Gastrocnemius medialis (tissue), 4 donors: ENCODE results near the gene MEIS2. TPM values are rescaled to one million over a fixed set of nuclear protein-coding genes. Genes with fewer than 3 reads are reported as not detected.

Experiments used
- ATAC-seq, 2 donors: fragments of 150-250 bp; one replicate each; pipeline ENCODE4 v1.9.1; 2016
- DNase-seq, 2 donors: peaks; one replicate each; pipeline ENCODE4 v3.0.0-alpha.2; 2019
- H3K27ac ChIP-seq, 4 donors: fragments of 200-600 bp; sonication (generic); 1 replicate in 1 of 4; 2 replicates in 3 of 4; pipeline ENCODE4 v1.5.1; 2016 to 2018; ENCODE audit warnings: mild to moderate bottlenecking in 2 of 4, moderate library complexity in 1 of 4
- H3K27me3 ChIP-seq, 3 donors: fragments of 200-600 bp; sonication (generic) in 2 of 3; 1 replicate in 1 of 3; 2 replicates in 2 of 3; pipeline versions ENCODE4 v1.5.1 to v1.6.0; 2016 to 2019; ENCODE audit warnings: mild to moderate bottlenecking in 1 of 3, moderate library complexity in 1 of 3
- H3K36me3 ChIP-seq, 2 donors: fragments of 200-600 bp; sonication (generic) in 1 of 2; one replicate each; pipeline ENCODE4 v1.5.1; 2017 to 2018
- H3K4me1 ChIP-seq, 2 donors: fragments of 200-600 bp; sonication (generic) in 1 of 2; one replicate each; pipeline ENCODE4 v1.5.1; 2016 to 2017; ENCODE audit warnings: mild to moderate bottlenecking in 2 of 2
- H3K4me3 ChIP-seq, 4 donors: fragments of 200-600 bp; sonication (generic) in 3 of 4; 1 replicate in 1 of 4; 2 replicates in 3 of 4; pipeline ENCODE4 v1.5.1; 2016 to 2019; ENCODE audit warnings: mild to moderate bottlenecking in 2 of 4
- H3K9me3 ChIP-seq, 3 donors: fragments of 200-600 bp; sonication (generic) in 2 of 3; 1 replicate in 1 of 3; 2 replicates in 2 of 3; pipeline ENCODE4 v1.5.1; 2016 to 2019
- POLR2A ChIP-seq, 2 donors: fragments of 450-650 bp; IDR thresholded peaks; one replicate each; pipeline ENCODE4 v1.6.1; 2017; ENCODE audit warnings: antibody characterized with exemption in 2 of 2, mild to moderate bottlenecking in 2 of 2, moderate library complexity in 2 of 2
- in situ Hi-C, 4 donors: fragments of 200-750 bp; cut with MboI; loops; one replicate each; pipeline versions ENCODE4 v1.15.0 to v1.8.0; 2017; ENCODE audit warnings: low sequenced_read_pairs in 4 of 4
- intact Hi-C: fragments of 100-400 bp; cut with DNase I; formaldehyde crosslinking; loops from one replicate; pipeline ENCODE4 v1.15.1; 2023; ENCODE audit warnings: low total_unique reads
- total RNA-seq, 4 donors: library from RNA; depleted of rRNA; stranded (reverse); fragments of >200 nt; gene quantifications; one replicate each; pipeline versions ENCODE4 v1.1.0 to v1.2.3, GENCODE V29; 2016
- TF ChIP-seq, protein P1 (sequence below), 5 experiments: fragments of 450-650 bp in 3 of 5; fragments of 200-600 bp in 2 of 5; sonication (generic) in 2 of 5; IDR thresholded peaks in 4 of 5; conservative IDR thresholded peaks in 1 of 5; 1 replicate in 4 of 5; 2 replicates in 1 of 5; pipeline ENCODE4 v1.5.1; 2016 to 2019; ENCODE audit warnings: antibody characterized with exemption in 5 of 5, mild to moderate bottlenecking in 3 of 5, moderate library complexity in 3 of 5

MEIS2 gene
- total RNA-seq, 4 donors from 2014 or later: 0.31 to 1.8 (median 0.40) TPM; not detected in 1

DNA sequence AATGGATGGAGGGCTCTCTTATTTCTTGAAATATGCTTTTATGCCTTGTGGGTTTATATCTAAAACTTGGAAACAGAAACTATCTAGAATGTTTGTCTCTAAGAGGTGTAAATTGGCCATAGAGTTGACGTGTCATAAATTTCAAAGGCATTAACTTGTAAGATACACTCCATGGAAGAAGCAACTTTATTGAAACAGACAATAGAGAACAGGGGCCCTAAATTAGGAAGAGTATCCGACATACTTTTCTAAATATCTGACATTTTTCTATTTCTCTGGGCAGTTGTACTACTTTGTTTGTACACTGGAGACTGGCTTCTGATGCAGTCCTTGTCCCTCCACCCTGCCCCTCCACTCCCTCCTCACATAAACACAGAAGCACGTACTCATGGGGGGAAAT lies 50.0 kb downstream of the MEIS2 start:
- intact Hi-C loops (no loop called here), in situ Hi-C loops (no loop called here)
- Histone ChIP-seq H3K27me3 (peaks cover 0 to 3% (median 0%) of the 10 kb centered on the region in 3 donors), H3K36me3 (no peaks in the 10 kb centered on the region), H3K4me3 (no peak overlapping the region), H3K4me1 (no peaks in the 10 kb centered on the region), H3K27ac (no peak overlapping the region), H3K9me3 (no peaks in the 10 kb centered on the region)
- TF ChIP-seq, protein P1, sequence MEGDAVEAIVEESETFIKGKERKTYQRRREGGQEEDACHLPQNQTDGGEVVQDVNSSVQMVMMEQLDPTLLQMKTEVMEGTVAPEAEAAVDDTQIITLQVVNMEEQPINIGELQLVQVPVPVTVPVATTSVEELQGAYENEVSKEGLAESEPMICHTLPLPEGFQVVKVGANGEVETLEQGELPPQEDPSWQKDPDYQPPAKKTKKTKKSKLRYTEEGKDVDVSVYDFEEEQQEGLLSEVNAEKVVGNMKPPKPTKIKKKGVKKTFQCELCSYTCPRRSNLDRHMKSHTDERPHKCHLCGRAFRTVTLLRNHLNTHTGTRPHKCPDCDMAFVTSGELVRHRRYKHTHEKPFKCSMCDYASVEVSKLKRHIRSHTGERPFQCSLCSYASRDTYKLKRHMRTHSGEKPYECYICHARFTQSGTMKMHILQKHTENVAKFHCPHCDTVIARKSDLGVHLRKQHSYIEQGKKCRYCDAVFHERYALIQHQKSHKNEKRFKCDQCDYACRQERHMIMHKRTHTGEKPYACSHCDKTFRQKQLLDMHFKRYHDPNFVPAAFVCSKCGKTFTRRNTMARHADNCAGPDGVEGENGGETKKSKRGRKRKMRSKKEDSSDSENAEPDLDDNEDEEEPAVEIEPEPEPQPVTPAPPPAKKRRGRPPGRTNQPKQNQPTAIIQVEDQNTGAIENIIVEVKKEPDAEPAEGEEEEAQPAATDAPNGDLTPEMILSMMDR (IDR thresholded peaks at IDR 0.05 in 4 of 5, conservative IDR thresholded peaks at IDR 0.05 in 1 of 5): no peak
- DNase-seq (no peak), ATAC-seq (no peak)

DNA sequence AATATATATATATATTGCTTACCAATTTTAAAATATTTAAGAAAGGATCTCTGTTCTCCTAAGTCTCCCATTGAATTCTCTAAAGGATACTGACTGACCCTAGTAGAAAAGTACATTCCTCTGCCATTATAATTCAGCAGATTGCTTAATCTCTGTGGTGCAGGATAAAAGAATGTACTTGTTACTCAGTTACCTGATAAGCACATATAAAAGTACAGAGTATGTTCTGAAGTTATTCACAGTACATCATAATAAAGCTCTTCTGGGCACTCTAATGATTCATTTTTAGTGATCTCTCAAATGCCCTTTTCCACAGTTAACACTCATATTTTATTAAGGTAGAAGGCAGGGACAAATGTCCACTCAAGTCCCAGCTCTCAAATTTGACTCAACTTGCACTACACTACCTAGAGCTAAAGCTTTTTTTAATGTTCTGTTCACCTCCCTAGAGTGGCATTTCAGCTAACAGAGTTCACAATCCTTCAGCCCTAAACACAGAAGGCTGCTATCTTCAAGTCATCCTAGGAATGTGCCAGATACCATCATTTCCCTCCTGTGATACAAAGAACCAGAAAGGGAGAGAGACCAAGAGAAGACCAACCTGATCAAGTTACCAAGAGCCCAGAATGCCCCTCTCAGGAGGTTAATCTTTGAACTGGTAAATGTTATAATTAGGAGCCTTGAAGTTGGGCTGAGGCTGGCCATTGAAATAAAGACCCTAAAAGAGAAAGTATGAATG lies 53.3 kb downstream of the MEIS2 start:
- H3K27me3 ChIP-seq: no peaks in the 10 kb centered on the region
- intact Hi-C loops: no loop called here
- H3K27ac ChIP-seq: no peak overlapping the region

DNA sequence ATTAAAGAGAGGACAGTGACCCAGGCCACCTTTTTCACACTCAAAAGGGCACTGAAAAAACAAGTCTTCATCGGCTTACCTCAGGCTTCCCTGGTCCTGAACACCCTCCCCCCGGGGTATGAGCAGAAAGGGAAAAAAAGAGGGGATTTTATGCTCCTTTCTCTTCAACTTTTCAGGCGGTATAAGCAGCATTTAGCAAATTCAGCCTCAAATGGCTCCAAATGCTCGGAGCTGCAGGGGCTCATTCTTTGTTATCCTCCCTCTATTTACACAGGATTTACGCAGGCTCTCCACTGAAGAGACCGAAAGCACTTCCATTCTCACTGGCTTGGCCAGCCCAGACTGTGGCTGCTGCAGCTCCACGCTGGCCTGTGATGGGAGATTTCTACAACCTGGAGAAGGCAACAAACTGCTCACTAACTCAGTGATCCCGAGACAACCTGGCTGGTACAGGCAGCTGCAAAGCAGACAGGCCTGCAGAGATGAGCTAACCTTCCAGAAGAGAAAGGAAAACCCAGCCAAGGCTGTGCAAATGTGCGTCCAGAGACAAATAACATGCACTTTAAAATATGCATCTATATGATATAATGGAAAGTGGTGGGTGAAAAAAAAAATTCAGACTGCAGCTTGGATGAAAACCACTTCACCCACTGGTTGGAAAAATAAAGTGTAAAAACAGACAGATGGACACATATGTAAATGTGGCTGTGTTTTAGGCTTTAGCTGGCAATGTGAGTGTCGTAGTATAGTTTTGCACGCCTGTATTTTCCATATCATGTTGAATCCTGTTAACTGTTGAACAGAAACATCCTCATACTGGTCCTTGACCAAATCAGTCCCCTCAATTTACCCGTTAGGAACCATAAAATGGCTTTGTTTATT lies 54.2 kb downstream of the MEIS2 start:
- in situ Hi-C loops (no loop called here), intact Hi-C loops (no loop called here)
- H3K27me3 ChIP-seq: no peaks in the 10 kb centered on the region
- no peak for TF ChIP-seq POLR2A (IDR thresholded peaks at IDR 0.05)
- TF ChIP-seq, protein P1 (IDR thresholded peaks at IDR 0.05 in 4 of 5, conservative IDR thresholded peaks at IDR 0.05 in 1 of 5): no peak
- no peaks in the 10 kb centered on the region for H3K36me3 ChIP-seq
- H3K4me1 ChIP-seq: no peaks in the 10 kb centered on the region
- DNase-seq: no peak
- no peaks in the 10 kb centered on the region for H3K9me3 ChIP-seq
- no peak overlapping the region for H3K4me3 ChIP-seq
- H3K27ac ChIP-seq: no peak overlapping the region
- no peak for ATAC-seq

More for the DNA sequence above, 53.3 kb downstream of the MEIS2 start:
- Histone ChIP-seq H3K36me3 (no peaks in the 10 kb centered on the region), H3K4me3 (no peak overlapping the region), H3K4me1 (no peaks in the 10 kb centered on the region), H3K9me3 (no peaks in the 10 kb centered on the region)
- DNase-seq: no peak
- in situ Hi-C loops: no loop called here
- no peak for TF ChIP-seq POLR2A (IDR thresholded peaks at IDR 0.05)
- TF ChIP-seq, protein P1 (IDR thresholded peaks at IDR 0.05 in 4 of 5, conservative IDR thresholded peaks at IDR 0.05 in 1 of 5): no peak
- ATAC-seq: no peak

DNA sequence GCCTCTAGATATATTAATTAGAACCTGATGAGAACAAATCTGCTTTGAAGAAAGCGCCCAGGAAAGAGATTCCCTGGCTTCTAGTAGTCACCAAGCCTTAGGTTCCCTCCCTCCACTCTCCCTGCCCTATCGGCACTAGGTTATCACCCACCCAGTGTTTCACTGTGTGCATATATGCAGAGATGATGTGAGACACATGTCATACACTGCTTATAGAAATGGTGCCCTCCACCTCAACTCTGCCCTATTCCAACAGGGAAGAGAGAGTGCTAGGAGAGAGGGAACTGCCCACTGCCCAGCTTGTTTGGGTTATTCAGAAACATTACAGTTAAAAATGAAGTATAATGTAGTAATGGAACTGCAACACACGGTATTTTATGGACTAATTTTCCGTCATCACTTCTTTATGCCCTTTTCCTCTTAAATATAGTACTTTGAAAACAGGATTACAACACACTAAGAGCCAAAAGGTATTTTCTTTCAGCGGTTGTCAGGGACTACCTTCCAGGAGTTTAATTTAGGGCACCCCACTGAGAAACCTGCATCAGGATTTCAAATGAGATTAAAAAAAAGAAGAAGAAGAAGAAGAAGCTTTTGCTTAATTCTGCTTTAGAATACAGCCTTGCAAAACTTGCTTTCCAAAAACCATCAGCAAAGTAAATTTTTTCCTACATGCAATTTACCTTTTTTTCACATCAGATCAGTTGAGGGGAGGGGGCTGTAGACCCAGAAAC lies 55.3 kb downstream of the MEIS2 start:
- Histone ChIP-seq H3K4me1 (no peaks in the 10 kb centered on the region), H3K36me3 (no peaks in the 10 kb centered on the region), H3K27me3 (no peaks in the 10 kb centered on the region), H3K4me3 (no peak overlapping the region), H3K27ac (no peak overlapping the region), H3K9me3 (no peaks in the 10 kb centered on the region)
- intact Hi-C loops (no loop called here), in situ Hi-C loops (no loop called here)
- TF ChIP-seq POLR2A (IDR thresholded peaks at IDR 0.05): no peak
- DNase-seq (no peak), ATAC-seq (no peak)

DNA sequence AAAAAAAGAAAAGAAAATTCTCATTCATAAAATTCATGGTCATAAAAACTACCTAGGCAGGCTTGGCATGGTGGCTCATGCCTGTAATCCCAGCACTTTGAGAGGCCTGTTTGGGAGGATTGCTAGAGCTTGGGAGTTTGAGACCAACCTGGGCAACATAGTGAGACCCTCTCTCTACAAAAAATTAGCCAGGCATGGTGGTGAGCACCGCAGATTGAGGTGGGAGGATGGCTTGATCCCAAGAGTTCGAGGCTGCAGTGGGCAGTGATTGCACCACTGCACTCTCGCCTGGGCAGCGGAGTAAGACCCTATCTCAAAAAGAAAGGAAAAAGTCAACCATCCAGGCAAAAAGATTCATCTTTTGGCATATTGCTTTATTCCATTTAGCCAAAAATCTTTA lies 58.5 kb downstream of the MEIS2 start:
- H3K9me3 ChIP-seq: no peaks in the 10 kb centered on the region
- H3K4me1 ChIP-seq: no peaks in the 10 kb centered on the region
- H3K27ac ChIP-seq: no peak overlapping the region
- intact Hi-C loops (no loop called here), in situ Hi-C loops (no loop called here)
- DNase-seq (no peak), ATAC-seq (no peak)
- no peak overlapping the region for H3K4me3 ChIP-seq
- no peaks in the 10 kb centered on the region for H3K27me3 ChIP-seq
- no peaks in the 10 kb centered on the region for H3K36me3 ChIP-seq
- TF ChIP-seq, protein P1 (IDR thresholded peaks at IDR 0.05 in 4 of 5, conservative IDR thresholded peaks at IDR 0.05 in 1 of 5): no peak
- TF ChIP-seq POLR2A (IDR thresholded peaks at IDR 0.05): no peak
